HepG2 (cell line): Measurements from ENCODE around the gene LRRC25. TPM values are rescaled to one million over a fixed set of nuclear protein-coding genes. Genes with fewer than 3 reads are reported as not detected.

Experiments used
- AGO2 ChIP-seq: fragments of 200-400 bp; formaldehyde crosslinking; optimal IDR thresholded peaks from 2 replicates; pipeline ENCODE3; 2017; ENCODE audit warnings: mild to moderate bottlenecking, low read depth, low read length, moderate library complexity
- GATAD2A ChIP-seq: IDR thresholded peaks from 2 replicates; pipeline ENCODE4 v1.6.1; 2016
- GMEB1 ChIP-seq: sonication (generic); formaldehyde crosslinking; IDR thresholded peaks from 2 replicates; pipeline ENCODE4 v1.5.1; 2020; ENCODE audit warnings: missing genetic modification reagents, mild to moderate bottlenecking, borderline replicate concordance
- HNF4A ChIP-seq: sonication (generic); formaldehyde crosslinking; IDR thresholded peaks from 2 replicates; pipeline ENCODE4 v1.4.0; 2020; ENCODE audit warnings: missing genetic modification reagents
- HNF4G ChIP-seq, 2 experiments: sonication (generic) in 1 of 2; formaldehyde crosslinking in 1 of 2; IDR thresholded peaks; 2 replicates each; pipeline versions ENCODE4 v1.4.0 to v1.6.1; 2011 to 2020; ENCODE audit warnings: borderline replicate concordance in 2 of 2, low read depth in 2 of 2, mild to moderate bottlenecking in 2 of 2, low read length in 1 of 2, missing genetic modification reagents in 1 of 2, moderate library complexity in 1 of 2
- HNRNPL ChIP-seq: fragments of 200-400 bp; formaldehyde crosslinking; IDR thresholded peaks from 2 replicates; pipeline ENCODE4 v1.6.1; 2017; ENCODE audit warnings: mild to moderate bottlenecking, low read depth, low read length
- HOXA5 ChIP-seq: sonication (generic); formaldehyde crosslinking; IDR thresholded peaks from 2 replicates; pipeline ENCODE4 v1.4.0; 2020; ENCODE audit warnings: missing genetic modification reagents
- KLF15 ChIP-seq: sonication (generic); formaldehyde crosslinking; IDR thresholded peaks from 2 replicates; pipeline ENCODE4 v1.8.1; 2023; ENCODE audit warnings: borderline replicate concordance, mild to moderate bottlenecking, inconsistent platforms, missing genetic modification reagents, mixed read lengths
- LCORL ChIP-seq, 2 experiments: fragments of 450-650 bp in 1 of 2; sonication (generic) in 1 of 2; formaldehyde crosslinking in 1 of 2; IDR thresholded peaks; 2 replicates each; pipeline versions ENCODE4 v1.5.0 to v1.6.1; 2017 to 2020; ENCODE audit warnings: antibody characterized with exemption in 1 of 2, missing genetic modification reagents in 1 of 2
- MEF2D ChIP-seq: sonication (generic); formaldehyde crosslinking; IDR thresholded peaks from 2 replicates; pipeline ENCODE4 v1.5.1; 2020; ENCODE audit warnings: mild to moderate bottlenecking, missing genetic modification reagents
- MTA1 ChIP-seq: sonication (generic); formaldehyde crosslinking; IDR thresholded peaks from 2 replicates; pipeline ENCODE4 v1.4.0; 2020; ENCODE audit warnings: missing genetic modification reagents, mild to moderate bottlenecking, borderline replicate concordance
- SALL1 ChIP-seq: sonication (generic); formaldehyde crosslinking; IDR thresholded peaks from 2 replicates; pipeline ENCODE4 v1.8.0; 2022; ENCODE audit warnings: mild to moderate bottlenecking, missing genetic modification reagents
- SRSF1 ChIP-seq: fragments of 200-400 bp; formaldehyde crosslinking; optimal IDR thresholded peaks from 2 replicates; pipeline ENCODE3; 2017; ENCODE audit warnings: mild to moderate bottlenecking, low read depth, low read length, moderate library complexity
- TBP ChIP-seq: sonication (generic); formaldehyde crosslinking; IDR thresholded peaks from 2 replicates; pipeline ENCODE4 v1.5.0; 2020; ENCODE audit warnings: missing genetic modification reagents
- TEAD3 ChIP-seq: optimal IDR thresholded peaks from 2 replicates; pipeline ENCODE3; 2016; ENCODE audit warnings: borderline replicate concordance
- ZBTB38 ChIP-seq: sonication (generic); formaldehyde crosslinking; IDR thresholded peaks from 2 replicates; pipeline ENCODE4 v1.5.1; 2020; ENCODE audit warnings: mild to moderate bottlenecking, missing genetic modification reagents
- ZNF430 ChIP-seq: sonication (generic); formaldehyde crosslinking; IDR thresholded peaks from 2 replicates; pipeline ENCODE4 v1.9.0; 2021; ENCODE audit warnings: mild to moderate bottlenecking, missing genetic modification reagents
- polyA plus RNA-seq, 8 experiments: library from polyadenylated mRNA; depleted of rRNA in 3 of 8; stranded (reverse) in 7 of 8; unstranded in 1 of 8; fragments of >200 nt; fragmentation: Illumina TruSeq in 4 of 8; extraction: Trizol in 4 of 8; gene quantifications; 2 replicates each; pipeline versions ENCODE4 v1.2.1 to v1.2.3, GENCODE V29; 2011 to 2016; ENCODE audit warnings: low read depth in 4 of 8, missing spikeins in 1 of 8, mixed read lengths in 1 of 8; ENCODE audit not compliant: insufficient read depth in 1 of 8
- total RNA-seq, 5 experiments: library from RNA; depleted of rRNA; stranded (reverse); fragments of >200 nt; fragmentation: Illumina TruSeq; extraction: Trizol; gene quantifications; 2 replicates each; pipeline ENCODE4 v1.2.3, GENCODE V29; 2016; ENCODE audit warnings: low read depth in 1 of 5
- TF ChIP-seq, protein P1 (sequence below): sonication (generic); formaldehyde crosslinking; IDR thresholded peaks from 2 replicates; pipeline ENCODE4 v1.4.0; 2020; ENCODE audit warnings: missing genetic modification reagents, borderline replicate concordance
- TF ChIP-seq, protein P2 (sequence below): sonication (generic); formaldehyde crosslinking; conservative IDR thresholded peaks from 2 replicates; pipeline ENCODE4 v1.4.0; 2020; ENCODE audit warnings: mild to moderate bottlenecking, missing genetic modification reagents, moderate library complexity

LRRC25 gene
- total and polyA plus RNA-seq, 2 of the 13 experiments (the other 11 are each of a cell fraction or from before 2014, with no cell fraction given) = 0.13 to 0.53 TPM

- TF ChIP-seq, protein P1, sequence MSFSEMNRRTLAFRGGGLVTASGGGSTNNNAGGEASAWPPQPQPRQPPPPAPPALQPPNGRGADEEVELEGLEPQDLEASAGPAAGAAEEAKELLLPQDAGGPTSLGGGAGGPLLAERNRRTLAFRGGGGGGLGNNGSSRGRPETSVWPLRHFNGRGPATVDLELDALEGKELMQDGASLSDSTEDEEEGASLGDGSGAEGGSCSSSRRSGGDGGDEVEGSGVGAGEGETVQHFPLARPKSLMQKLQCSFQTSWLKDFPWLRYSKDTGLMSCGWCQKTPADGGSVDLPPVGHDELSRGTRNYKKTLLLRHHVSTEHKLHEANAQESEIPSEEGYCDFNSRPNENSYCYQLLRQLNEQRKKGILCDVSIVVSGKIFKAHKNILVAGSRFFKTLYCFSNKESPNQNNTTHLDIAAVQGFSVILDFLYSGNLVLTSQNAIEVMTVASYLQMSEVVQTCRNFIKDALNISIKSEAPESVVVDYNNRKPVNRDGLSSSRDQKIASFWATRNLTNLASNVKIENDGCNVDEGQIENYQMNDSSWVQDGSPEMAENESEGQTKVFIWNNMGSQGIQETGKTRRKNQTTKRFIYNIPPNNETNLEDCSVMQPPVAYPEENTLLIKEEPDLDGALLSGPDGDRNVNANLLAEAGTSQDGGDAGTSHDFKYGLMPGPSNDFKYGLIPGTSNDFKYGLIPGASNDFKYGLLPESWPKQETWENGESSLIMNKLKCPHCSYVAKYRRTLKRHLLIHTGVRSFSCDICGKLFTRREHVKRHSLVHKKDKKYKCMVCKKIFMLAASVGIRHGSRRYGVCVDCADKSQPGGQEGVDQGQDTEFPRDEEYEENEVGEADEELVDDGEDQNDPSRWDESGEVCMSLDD (CRISPR knock-in tag) = peak; percentile 60; the same call in 1 of the 2 replicates
- no peak for TF ChIP-seq HOXA5 (CRISPR knock-in tag)
- 0 out of 2 replicates have a peak, but pooled peaks have one; percentile 13 for TF ChIP-seq HNRNPL
- TF ChIP-seq SRSF1 = peak; percentile 10
- TF ChIP-seq TBP = no peak
- TF ChIP-seq HNF4G (IDR thresholded peaks at IDR 0.05; ENCODE audit: borderline replicate concordance, low read depth, low read length) = peak; percentile 55; the same call in 1 of the 2 replicates
- TF ChIP-seq HNF4G (CRISPR knock-in tag; IDR thresholded peaks at IDR 0.05; ENCODE audit: borderline replicate concordance, low read depth) = peak; percentile 56; the same call in 1 of the 2 replicates
- TF ChIP-seq HNF4A (CRISPR knock-in tag) = peak; percentile 84
- no peak for TF ChIP-seq MEF2D (CRISPR knock-in tag)
- TF ChIP-seq GATAD2A (CRISPR knock-in tag) = peak; percentile 63
- TF ChIP-seq SALL1 (CRISPR knock-in tag) = peak; percentile 58
- TF ChIP-seq TEAD3 (CRISPR knock-in tag) = peak; percentile 39
- 0 out of 2 replicates have a peak, but pooled peaks have one; percentile 4 for TF ChIP-seq ZBTB38 (CRISPR knock-in tag)
- TF ChIP-seq KLF15 (CRISPR knock-in tag) = no peak
- peak; percentile 54 for TF ChIP-seq AGO2
- 0 out of 2 replicates have a peak, but pooled peaks have one; percentile 19 for TF ChIP-seq ZNF430
- no peak for TF ChIP-seq LCORL (IDR thresholded peaks at IDR 0.05)
- TF ChIP-seq LCORL (CRISPR knock-in tag; IDR thresholded peaks at IDR 0.05) = peak; percentile 62; the same call in 1 of the 2 replicates
- TF ChIP-seq MTA1 (CRISPR knock-in tag) = peak; percentile 80; the same call in 1 of the 2 replicates
- TF ChIP-seq GMEB1 = 0 out of 2 replicates have a peak, but pooled peaks have one; percentile 34
- TF ChIP-seq, protein P2, sequence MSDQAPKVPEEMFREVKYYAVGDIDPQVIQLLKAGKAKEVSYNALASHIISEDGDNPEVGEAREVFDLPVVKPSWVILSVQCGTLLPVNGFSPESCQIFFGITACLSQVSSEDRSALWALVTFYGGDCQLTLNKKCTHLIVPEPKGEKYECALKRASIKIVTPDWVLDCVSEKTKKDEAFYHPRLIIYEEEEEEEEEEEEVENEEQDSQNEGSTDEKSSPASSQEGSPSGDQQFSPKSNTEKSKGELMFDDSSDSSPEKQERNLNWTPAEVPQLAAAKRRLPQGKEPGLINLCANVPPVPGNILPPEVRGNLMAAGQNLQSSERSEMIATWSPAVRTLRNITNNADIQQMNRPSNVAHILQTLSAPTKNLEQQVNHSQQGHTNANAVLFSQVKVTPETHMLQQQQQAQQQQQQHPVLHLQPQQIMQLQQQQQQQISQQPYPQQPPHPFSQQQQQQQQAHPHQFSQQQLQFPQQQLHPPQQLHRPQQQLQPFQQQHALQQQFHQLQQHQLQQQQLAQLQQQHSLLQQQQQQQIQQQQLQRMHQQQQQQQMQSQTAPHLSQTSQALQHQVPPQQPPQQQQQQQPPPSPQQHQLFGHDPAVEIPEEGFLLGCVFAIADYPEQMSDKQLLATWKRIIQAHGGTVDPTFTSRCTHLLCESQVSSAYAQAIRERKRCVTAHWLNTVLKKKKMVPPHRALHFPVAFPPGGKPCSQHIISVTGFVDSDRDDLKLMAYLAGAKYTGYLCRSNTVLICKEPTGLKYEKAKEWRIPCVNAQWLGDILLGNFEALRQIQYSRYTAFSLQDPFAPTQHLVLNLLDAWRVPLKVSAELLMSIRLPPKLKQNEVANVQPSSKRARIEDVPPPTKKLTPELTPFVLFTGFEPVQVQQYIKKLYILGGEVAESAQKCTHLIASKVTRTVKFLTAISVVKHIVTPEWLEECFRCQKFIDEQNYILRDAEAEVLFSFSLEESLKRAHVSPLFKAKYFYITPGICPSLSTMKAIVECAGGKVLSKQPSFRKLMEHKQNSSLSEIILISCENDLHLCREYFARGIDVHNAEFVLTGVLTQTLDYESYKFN (CRISPR knock-in tag) = peak; percentile 75
Observed at GRCh38 chr19:18440936-18441803, 43.7 kb upstream of the LRRC25 start (continued).
